HG02588 (cell line): ENCODE measurements around the gene CAPN2.
"Not testable (repeated sequence)": the region's sequence is repeated elsewhere in the genome, so short reads cannot be mapped to it uniquely, and the experiment has no call there.

Experiments used
- ATAC-seq: cut with Tn5 transposase; IDR thresholded peaks from one replicate; pipeline ENCODE4 v1.9.1; 2021; ENCODE audit warnings: mild to moderate bottlenecking, moderate library complexity; ENCODE audit not compliant: unreplicated experiment

The CAPN2 gene

DNA sequence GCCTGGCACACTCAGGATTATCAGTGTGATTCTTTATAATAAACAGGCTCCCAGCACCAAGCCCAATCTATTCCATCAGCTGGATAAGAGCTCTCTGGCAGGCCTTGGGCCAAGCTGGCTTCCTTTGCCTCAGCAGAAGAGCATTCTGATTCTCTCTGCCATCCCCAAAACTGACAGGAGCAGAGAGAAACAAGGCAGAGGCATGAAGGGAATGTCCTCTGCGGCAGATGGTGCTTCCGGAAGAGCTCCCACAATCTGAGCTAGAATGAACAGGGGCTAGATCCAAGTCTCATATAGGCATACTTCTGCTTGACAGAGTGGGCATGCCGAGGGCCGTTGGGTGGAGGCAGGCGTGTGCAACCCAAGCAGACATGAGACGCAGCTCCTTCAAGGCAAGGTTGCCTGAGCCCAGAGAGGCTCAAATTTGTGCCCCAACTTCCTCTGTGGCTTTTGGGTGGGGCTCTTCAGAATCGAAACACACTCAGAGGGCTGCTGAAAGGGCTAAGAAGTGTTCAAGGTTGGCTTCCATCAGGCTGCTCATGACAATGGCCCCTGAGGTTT lies 4.0 kb downstream of the CAPN2 start:
- ATAC-seq = peak; percentile 32

DNA sequence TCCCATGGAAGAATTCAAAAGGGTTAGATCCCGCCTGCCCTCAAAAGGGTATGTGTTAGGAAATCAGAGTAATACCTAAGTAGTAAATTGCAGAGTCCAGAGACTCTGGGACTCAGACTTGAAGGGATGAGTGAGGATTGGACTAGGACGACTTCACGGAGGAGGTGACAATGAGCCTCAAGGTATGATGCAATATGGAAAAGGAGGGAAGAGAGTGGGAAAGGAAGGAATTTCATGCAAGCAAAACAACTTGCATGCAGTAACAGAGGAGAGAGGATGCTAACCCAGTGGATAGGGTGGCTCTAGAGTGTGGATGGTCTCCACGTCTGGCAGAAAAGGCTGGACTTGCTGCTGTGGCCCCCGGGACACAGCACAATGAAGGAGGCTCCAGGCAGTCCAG lies 4.8 kb downstream of the CAPN2 start:
- ATAC-seq = no peak

DNA sequence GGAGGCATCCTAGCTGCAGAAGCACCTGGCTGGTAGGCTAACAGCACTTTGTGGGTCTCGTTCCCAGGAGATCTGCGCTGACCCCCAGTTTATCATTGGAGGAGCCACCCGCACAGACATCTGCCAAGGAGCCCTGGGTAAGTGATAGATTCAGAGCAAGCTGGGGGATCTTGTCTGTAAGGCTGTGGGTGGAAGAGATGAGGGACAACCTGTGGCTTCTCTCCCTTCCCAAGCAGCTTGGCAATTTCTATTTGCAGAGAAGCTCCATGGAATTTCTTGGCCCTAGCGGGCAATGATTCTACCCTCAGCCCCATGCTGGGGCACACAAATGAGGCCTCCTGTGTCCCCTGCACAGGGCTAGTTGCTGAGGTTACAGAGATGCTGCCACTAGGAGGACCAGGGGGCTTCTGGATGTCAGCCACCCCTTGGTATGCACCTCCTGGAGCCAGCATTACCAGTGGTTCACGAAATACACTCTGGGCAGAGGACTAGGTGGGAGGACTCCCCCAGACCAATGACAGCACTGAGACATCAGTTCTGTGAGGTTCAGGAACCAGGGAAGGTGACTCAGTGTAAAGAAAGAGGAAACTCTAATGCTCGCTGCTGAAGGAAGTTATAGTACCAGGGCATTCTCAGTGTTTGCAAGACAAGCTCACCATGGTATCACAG lies 5.5 kb downstream of the CAPN2 start:
- no peak for ATAC-seq

GRCh38 chr1:223718850-223719249 lies 6.5 kb downstream of the CAPN2 start:
- ATAC-seq = no peak

- ATAC-seq = no peak
Observed at GRCh38 chr1:223720971-223721591, 8.7 kb downstream of the CAPN2 start.

- no peak for ATAC-seq
Observed at GRCh38 chr1:223721658-223722607, 9.6 kb downstream of the CAPN2 start.

GRCh38 chr1:223723351-223723904 lies 11.1 kb downstream of the CAPN2 start:
- ATAC-seq = no peak

GRCh38 chr1:223724376-223724775 lies 12.0 kb downstream of the CAPN2 start:
- no peak for ATAC-seq

- ATAC-seq = no peak
Observed at GRCh38 chr1:223725578-223725977, 13.2 kb downstream of the CAPN2 start.

DNA sequence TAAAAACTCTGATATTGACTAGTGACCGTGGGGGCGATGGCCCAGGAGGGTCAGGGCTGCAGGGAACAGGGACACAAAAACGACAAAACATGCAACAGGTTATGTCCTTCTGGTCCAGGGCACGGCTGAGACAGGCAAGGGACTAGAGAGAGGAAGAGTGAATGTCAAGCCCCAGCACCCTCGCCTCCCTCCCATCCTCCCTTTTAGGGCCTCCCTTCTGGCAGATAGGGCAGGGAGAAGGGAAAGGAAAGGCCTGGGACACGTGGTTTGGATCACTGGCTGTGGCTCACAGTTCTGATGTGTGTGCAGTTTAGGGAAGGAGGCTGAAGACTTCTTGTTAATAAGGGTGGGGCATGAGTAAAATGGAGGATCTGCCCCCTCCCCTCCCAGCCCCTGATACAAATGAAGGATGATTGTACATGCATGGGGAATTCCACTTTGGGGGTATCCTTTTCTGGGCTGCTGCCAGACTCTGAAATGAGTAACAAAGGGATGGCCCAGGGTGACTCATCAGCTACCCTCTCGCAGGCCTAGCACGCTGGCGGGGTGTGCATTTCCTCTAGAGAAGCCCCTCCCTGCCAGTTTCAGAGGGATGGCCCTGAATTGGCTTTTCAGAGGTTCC lies 14.2 kb downstream of the CAPN2 start:
- peak; percentile 88 for ATAC-seq

GRCh38 chr1:223727541-223727940 lies 15.2 kb downstream of the CAPN2 start:
- no peak for ATAC-seq

GRCh38 chr1:223729906-223730305 lies 17.6 kb downstream of the CAPN2 start:
- ATAC-seq = no peak

DNA sequence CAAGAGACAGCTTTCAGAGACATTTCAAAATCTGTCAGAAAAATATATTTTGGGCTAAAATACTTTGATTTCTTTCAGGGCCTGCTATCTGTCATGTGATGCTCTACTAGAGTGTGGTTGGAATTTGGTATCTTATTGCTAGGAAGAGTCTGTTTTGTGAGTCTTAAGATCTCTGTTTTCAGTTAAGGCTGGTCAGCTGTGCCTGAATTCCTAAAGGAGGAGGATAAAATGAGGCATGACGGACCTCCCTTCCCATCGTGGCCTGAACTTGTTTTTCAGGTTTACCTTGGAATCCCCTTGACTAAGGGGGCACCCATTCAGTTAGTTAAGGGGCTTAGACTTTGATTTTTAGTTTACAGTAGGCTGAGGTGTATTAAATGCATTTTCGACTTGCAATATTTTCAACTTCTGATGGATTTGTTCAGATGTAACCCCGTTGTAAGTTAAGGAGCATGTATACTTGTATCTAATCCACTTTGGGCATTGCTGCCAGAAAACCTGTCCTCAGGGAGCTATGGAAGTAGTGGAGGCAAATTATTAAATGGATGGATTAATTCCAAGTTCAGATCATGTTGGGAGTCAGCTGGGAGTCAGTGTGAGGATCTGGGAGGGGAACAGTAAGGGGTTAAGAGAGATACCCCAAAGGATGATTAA lies 18.3 kb downstream of the CAPN2 start:
- no peak for ATAC-seq

DNA sequence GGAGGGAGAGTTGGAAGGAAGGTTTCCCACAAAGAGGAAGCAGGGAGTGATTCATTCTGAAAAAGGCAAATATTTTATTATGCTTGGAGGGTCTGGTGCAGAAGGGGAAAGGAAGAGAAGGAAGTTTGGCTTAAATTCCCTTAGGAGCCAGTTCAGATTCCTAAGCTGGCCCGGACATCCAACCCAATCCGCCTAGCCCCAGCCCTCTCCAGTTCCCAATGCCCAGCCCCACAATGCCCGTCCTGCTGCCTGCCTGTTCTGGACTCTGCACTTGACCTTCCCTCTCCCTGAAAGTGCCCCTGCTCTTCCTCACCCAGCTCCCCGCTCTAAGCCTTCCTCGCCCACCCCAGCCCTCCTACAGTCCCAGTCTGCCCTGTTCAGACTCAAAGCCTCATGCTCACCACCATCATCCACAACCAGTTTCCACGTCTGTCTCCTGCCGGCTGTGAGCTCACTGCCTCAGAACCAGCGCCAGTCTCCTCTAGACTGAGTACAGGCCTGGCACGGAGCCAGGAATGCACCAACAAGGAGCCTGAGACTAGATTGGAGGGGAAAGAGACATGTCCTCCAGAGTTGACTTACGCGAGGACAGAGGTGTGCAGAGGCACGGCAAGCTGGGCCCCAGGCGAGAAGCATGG lies 18.9 kb downstream of the CAPN2 start:
- no peak for ATAC-seq

GRCh38 chr1:223732993-223733798 lies 20.9 kb downstream of the CAPN2 start:
- no peak for ATAC-seq

- no peak for ATAC-seq
Observed at GRCh38 chr1:223733898-223734852, 21.8 kb downstream of the CAPN2 start.

DNA sequence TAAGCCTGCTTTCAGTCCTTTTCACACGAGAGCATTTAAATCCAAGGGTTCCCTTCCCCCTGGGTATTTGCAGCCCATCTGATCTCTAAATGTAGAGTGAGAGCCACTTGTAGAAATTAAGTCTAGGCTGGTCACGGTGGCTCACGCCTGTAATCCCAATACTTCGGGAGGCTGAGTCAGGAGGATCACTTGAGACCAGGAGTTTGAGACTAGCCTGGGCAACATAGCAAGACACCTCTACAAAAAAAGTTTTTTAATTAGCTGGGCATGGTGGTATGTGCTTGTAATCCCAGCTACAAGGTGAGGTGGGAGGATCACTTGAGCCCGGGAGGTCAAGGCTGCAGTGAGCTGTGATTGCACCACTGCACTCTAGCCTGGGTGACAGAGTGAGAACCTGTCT lies 24.3 kb downstream of the CAPN2 start:
- ATAC-seq = not testable (repeated sequence)

GRCh38 chr1:223737342-223737741 lies 25.0 kb downstream of the CAPN2 start:
- no peak for ATAC-seq
